ENCODE measurements around the gene NKAIN4.
A peak's percentile ranks its signal among the peaks of the same experiment; 100 is the strongest.

NKAIN4 gene

GRCh38 chr20:63202021-63202420 is 52.2 kb downstream of the NKAIN4 start:
- TF ChIP-seq ZFX (IDR thresholded peaks at IDR 0.05; ENCODE audit: borderline replicate concordance): no peak
- TF ChIP-seq, protein P1, sequence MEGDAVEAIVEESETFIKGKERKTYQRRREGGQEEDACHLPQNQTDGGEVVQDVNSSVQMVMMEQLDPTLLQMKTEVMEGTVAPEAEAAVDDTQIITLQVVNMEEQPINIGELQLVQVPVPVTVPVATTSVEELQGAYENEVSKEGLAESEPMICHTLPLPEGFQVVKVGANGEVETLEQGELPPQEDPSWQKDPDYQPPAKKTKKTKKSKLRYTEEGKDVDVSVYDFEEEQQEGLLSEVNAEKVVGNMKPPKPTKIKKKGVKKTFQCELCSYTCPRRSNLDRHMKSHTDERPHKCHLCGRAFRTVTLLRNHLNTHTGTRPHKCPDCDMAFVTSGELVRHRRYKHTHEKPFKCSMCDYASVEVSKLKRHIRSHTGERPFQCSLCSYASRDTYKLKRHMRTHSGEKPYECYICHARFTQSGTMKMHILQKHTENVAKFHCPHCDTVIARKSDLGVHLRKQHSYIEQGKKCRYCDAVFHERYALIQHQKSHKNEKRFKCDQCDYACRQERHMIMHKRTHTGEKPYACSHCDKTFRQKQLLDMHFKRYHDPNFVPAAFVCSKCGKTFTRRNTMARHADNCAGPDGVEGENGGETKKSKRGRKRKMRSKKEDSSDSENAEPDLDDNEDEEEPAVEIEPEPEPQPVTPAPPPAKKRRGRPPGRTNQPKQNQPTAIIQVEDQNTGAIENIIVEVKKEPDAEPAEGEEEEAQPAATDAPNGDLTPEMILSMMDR (IDR thresholded peaks at IDR 0.05): no peak

GRCh38 chr20:63198606-63199005 is 55.7 kb downstream of the NKAIN4 start:
- no peak for TF ChIP-seq ZFX (IDR thresholded peaks at IDR 0.05; ENCODE audit: borderline replicate concordance)
- TF ChIP-seq, protein P1 (IDR thresholded peaks at IDR 0.05): no peak
- no peak overlapping the region for H3K27ac ChIP-seq

More at GRCh38 chr20:63202021-63202420, 52.2 kb downstream of the NKAIN4 start:
- H3K27ac ChIP-seq: no peak overlapping the region

DNA sequence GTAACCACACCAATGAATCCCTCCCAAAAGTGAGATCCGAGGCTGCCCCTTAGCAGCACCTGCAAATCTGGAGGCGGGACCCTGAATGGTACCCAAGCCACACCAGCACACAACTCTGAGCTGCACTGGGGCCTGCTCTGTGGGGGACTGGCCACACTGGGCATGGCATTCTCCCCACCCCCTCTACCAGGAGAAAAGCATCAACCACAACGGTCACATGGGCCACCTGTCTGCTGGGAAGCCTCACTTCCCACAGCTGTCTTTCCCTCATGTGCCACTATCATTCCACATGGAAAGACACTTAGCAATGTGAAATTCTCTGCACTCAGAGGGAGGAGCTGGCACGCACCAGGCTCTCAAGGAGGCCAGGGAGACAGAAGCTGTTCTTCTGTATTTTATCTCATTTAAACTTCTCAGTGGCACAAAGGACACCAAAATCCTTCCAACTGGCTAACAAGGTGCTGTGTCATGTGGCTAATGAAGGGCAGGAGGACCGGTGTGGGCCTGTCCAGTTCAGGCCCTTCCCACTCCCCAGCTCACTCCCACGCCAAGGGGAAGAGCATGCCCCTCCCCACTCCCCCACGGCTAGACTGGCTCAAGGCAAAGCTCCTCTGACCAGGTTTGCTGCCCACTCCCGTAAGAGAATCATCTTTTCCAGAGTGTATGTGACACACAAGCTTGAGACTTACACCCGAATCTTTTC is 57.3 kb downstream of the NKAIN4 start:
- no peak overlapping the region for H3K27ac ChIP-seq
- TF ChIP-seq, protein P1 (IDR thresholded peaks at IDR 0.05): no peak
- no peak for TF ChIP-seq ZFX (IDR thresholded peaks at IDR 0.05; ENCODE audit: borderline replicate concordance)

- TF ChIP-seq ZFX (IDR thresholded peaks at IDR 0.05; ENCODE audit: borderline replicate concordance): no peak
- TF ChIP-seq, protein P1 (IDR thresholded peaks at IDR 0.05): no peak
- no peak overlapping the region for H3K27ac ChIP-seq
These were observed 59.5 kb downstream of the NKAIN4 start for GRCh38 chr20:63194797-63195173.

- H3K27ac ChIP-seq: no peak overlapping the region
- TF ChIP-seq ZFX (IDR thresholded peaks at IDR 0.05; ENCODE audit: borderline replicate concordance): no peak
- TF ChIP-seq, protein P1 (IDR thresholded peaks at IDR 0.05): no peak
These were observed 60.1 kb downstream of the NKAIN4 start for GRCh38 chr20:63194007-63194796.

DNA sequence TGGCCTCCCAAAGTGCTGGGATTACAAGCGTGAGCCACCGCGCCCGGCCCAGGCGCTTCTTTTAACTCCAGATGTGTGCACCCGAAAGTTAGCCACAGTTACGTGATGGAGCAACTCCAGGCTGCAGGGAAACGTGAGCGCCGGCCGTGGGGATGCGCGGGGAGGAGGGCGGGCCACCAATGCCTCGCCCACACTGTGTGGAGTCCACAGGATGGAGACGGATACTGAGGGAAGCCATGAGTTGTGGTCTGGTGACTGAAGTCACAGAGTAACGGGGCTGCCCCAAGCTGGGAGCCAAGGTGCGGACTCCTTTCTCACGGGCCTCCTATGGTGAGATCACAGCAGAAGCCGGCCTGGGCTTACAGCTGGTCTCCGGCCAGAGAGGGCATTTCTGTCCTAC is 61.5 kb downstream of the NKAIN4 start:
- TF ChIP-seq, protein P1 (IDR thresholded peaks at IDR 0.05): no peak
- TF ChIP-seq ZFX (IDR thresholded peaks at IDR 0.05; ENCODE audit: borderline replicate concordance): no peak
- H3K27ac ChIP-seq: no peak overlapping the region

GRCh38 chr20:63191400-63191799 is 62.9 kb downstream of the NKAIN4 start:
- TF ChIP-seq, protein P1 (IDR thresholded peaks at IDR 0.05): 0 out of 2 replicates have a peak, but pooled peaks have one; percentile 5
- TF ChIP-seq ZFX (IDR thresholded peaks at IDR 0.05; ENCODE audit: borderline replicate concordance): no peak
- no peak overlapping the region for H3K27ac ChIP-seq

All from 22Rv1 (cell line).